Measurements from ENCODE around the gene MRO. TPM values are rescaled to one million over a fixed set of nuclear protein-coding genes. Genes with fewer than 3 reads are reported as not detected.
"Not testable (repeated sequence)": the region's sequence is repeated elsewhere in the genome, so short reads cannot be mapped to it uniquely, and the experiment has no call there.

MRO gene
- total RNA-seq, 1 donor = under 0.01 TPM

DNA sequence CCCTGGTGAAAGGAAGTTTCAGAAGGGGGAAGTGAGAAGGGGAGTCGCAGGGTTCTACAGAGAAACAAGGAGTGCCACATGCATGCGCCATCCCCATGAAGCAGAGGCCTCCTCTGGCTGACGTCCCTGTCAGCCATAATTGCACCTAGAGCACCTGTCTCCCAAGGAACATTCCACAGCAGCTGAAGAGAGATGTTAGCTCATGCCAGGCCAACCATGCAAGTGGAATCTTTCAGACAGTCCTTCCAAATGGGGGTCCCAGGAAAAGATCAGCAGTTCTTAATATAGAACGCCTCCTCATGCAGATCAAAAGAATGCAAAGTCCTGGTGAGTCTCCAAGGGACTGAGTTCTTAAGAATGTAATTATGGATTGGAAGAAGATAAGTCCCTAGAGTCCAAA lies 29.6 kb downstream of the MRO start:
- no peak for DNase-seq (ENCODE audit: low read depth)
- TF ChIP-seq, protein P1, sequence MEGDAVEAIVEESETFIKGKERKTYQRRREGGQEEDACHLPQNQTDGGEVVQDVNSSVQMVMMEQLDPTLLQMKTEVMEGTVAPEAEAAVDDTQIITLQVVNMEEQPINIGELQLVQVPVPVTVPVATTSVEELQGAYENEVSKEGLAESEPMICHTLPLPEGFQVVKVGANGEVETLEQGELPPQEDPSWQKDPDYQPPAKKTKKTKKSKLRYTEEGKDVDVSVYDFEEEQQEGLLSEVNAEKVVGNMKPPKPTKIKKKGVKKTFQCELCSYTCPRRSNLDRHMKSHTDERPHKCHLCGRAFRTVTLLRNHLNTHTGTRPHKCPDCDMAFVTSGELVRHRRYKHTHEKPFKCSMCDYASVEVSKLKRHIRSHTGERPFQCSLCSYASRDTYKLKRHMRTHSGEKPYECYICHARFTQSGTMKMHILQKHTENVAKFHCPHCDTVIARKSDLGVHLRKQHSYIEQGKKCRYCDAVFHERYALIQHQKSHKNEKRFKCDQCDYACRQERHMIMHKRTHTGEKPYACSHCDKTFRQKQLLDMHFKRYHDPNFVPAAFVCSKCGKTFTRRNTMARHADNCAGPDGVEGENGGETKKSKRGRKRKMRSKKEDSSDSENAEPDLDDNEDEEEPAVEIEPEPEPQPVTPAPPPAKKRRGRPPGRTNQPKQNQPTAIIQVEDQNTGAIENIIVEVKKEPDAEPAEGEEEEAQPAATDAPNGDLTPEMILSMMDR (IDR thresholded peaks at IDR 0.05; ENCODE audit: insufficient read depth, low read length) = no peak

DNA sequence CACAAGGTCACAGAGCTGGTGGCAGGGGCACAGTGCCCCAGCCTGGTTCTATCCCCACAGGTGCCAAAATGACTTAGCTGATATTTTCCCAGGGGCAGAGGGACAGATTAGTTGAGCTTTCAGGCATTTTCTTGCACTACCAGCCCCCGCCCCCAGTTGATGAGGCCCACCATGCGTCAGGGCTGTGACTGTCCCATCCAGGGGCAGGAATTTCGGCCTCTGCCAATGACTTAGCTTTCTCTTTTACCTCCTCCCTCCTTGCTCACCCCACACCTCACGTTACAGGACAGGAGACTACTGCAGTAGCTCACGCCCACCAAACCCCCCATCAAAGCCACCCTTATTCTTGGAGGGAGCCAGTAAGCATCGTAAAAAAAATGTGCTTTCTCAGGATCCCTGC lies 31.5 kb downstream of the MRO start:
- H3K4me3 ChIP-seq (ENCODE audit: low read depth, low read length) = no peak overlapping the region
- no peak for DNase-seq (ENCODE audit: low read depth)
- TF ChIP-seq, protein P1 (IDR thresholded peaks at IDR 0.05; ENCODE audit: insufficient read depth, low read length) = no peak

More for the DNA sequence above, 29.6 kb downstream of the MRO start:
- H3K4me3 ChIP-seq (ENCODE audit: low read depth, low read length) = no peak overlapping the region

DNA sequence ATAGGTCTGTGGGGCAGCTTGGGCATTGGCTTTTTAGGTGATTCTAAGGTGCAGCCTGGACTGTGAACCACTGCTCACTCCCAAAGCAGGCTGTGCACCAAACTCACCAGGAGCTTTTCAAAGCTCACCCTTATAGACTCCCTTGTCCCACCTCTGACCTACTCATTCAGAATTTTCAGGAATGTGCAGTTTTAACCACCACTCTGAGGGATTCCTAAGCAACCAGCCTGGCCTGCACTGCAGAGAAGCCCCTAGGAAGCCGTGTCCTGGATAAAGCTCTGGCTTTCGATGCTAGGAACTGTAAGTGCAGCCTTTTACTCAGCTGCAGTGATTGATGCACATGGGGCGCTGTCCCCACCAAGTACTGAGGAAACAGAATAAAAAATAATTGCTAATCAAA lies 33.0 kb downstream of the MRO start:
- DNase-seq (ENCODE audit: low read depth) = no peak
- TF ChIP-seq, protein P1 (IDR thresholded peaks at IDR 0.05; ENCODE audit: insufficient read depth, low read length) = no peak
- H3K4me3 ChIP-seq (ENCODE audit: low read depth, low read length) = no peak overlapping the region

DNA sequence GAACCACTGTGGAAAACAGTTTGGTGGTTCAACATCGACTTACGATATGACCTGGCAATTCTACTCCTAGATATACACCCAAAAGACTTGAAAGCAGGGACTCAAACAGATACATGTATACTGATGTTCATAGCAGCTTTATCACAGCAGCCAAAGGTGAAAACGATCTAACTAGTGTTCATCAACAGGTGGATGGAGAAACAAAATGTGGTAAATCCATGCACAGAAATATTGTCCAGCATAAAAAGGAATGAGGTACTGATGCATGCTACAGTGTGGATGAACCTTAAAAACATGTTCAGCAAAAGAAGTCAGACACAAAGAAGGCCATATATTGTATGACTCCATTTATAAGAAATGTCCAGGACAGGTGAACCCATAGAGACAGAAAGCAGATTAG lies 36.3 kb downstream of the MRO start:
- H3K4me3 ChIP-seq (ENCODE audit: low read depth, low read length) = no peak overlapping the region
- TF ChIP-seq, protein P1 (IDR thresholded peaks at IDR 0.05; ENCODE audit: insufficient read depth, low read length) = no peak
- no peak for DNase-seq (ENCODE audit: low read depth)

DNA sequence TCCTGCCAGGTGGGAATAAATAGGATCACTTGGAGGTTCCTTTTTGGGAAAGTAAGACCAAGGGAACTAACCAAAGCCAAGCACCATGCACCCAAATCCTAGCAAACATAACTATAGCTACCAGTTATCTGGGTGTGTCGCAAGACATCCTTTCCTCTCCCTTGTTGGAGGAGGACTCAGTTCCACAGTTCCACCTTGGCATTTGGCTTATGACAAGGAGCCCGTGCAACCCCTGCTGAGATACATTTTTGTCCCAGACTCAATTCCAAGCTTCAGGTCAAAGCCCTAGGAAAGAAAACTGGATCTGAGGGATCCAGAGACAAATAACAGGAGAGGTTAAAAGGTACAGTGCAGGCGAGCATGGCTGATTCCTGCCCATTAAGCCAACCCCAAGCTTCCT lies 40.8 kb downstream of the MRO start:
- DNase-seq (ENCODE audit: low read depth); H3K4me3 ChIP-seq (ENCODE audit: low read depth, low read length): not testable (repeated sequence)

DNA sequence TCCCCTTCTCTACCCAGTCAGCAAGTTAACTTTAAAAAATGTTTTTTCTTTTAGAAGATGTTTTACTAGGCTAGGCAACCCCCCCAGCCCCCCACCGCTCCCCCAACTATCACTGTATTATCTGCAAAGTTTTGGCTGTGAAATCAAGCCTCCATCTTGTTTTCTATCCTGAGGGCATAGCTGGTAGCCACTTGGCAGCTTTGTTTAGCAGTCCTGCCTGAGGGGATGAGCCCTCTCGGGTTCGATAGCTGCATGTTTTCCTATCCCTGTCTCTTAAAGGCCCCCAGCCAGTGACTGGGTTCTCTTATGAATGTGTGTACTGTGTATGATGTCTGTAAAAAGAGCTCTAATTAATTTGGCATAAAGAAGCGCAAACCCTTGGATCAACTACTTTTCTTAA lies 43.4 kb downstream of the MRO start:
- H3K4me3 ChIP-seq (ENCODE audit: low read depth, low read length) = no peak overlapping the region
- TF ChIP-seq, protein P1 (IDR thresholded peaks at IDR 0.05; ENCODE audit: insufficient read depth, low read length) = no peak
- DNase-seq (ENCODE audit: low read depth) = no peak

DNA sequence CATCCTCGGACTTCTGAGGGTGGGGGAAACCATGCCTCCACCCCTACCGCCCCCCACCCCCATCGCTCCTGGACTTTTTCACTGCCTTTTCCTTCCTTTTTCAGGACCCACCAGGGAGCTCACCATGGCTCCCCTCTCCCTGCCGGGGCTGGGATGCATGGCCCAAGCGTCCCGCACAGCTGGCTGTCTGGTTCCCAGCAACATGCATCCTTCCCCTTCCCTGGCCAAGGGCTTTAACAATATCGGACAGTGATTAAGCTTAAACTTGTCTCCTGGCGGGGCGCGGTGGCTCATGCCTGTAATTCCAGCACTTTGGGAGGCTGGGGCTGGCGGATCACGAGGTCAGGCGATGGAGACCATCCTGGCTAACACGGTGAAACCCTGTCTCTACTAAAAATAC lies 44.1 kb downstream of the MRO start:
- TF ChIP-seq, protein P1 (IDR thresholded peaks at IDR 0.05; ENCODE audit: insufficient read depth, low read length) = no peak
- DNase-seq (ENCODE audit: low read depth) = no peak
- no peak overlapping the region for H3K4me3 ChIP-seq (ENCODE audit: low read depth, low read length)

Measured in fibroblast of the aortic adventitia (primary cell).